NB4 (cell line): ENCODE measurements around the gene DGCR2.

Source experiments
- DNase-seq: peaks from one replicate; pipeline ENCODE4 v3.0.0; 2010; ENCODE audit warnings: low read depth
- H3K4me3 ChIP-seq: one replicate; pipeline ENCODE4 v1.5.1; 2011; ENCODE audit warnings: mild to moderate bottlenecking, low read depth, low read length, moderate library complexity
- MYC ChIP-seq: IDR thresholded peaks from 2 replicates; pipeline ENCODE4 v1.6.1; 2011; ENCODE audit warnings: low read depth, low read length
- POLR2A ChIP-seq: IDR thresholded peaks from 2 replicates; pipeline ENCODE4 v1.6.1; 2011; ENCODE audit warnings: mild to moderate bottlenecking; ENCODE audit not compliant: insufficient read length; ENCODE audit errors: extremely low read depth
- TF ChIP-seq, protein P1 (sequence below): IDR thresholded peaks from 2 replicates; pipeline ENCODE4 v1.6.1; 2011; ENCODE audit warnings: low read depth, low read length
- TF ChIP-seq, protein P2 (sequence below): IDR thresholded peaks from one replicate; pipeline ENCODE4 v1.5.1; 2012; ENCODE audit warnings: low read depth, low read length

DGCR2 gene

DNA sequence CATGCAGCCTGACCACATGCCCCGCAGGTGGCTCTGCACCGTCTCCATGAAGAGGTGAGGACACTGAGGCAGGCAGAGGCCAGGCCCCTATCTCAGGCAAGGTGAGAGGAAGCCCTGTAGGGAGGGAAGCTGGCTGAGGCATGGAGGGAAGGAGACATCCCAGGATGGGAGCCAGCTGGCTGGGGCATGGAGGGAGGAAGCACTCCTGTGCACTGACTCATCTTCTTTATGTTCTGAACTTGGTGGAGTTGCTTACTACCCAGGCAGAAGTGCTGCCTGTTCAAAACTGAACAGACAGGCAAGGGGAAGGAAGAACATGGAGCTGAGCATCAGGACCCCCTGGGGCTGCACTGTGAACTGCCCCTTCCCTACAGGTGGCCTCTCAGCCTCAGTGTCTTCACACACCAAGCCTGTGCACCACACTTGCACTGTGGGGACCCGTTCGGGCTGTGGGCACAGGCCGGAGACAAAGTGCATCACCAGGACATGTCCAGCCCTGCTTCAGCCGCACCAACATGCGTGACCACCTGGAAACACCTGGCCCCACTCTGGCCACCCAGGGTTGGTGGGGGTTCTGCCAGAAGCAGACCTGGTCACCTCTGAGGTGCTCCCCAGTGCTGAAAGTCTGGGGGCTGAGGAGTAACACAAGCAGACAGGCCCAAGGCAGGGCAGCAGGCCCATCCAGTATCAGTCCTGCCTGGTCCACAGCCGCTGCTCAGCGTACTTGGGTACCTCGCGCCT, 55.5 kb downstream of the DGCR2 start:
- DNase-seq, result no peak

GRCh38 chr22:19065929-19066328, 56.3 kb downstream of the DGCR2 start:
- H3K4me3 ChIP-seq, result no peak overlapping the region
- TF ChIP-seq, protein P1, sequence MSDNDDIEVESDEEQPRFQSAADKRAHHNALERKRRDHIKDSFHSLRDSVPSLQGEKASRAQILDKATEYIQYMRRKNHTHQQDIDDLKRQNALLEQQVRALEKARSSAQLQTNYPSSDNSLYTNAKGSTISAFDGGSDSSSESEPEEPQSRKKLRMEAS, result no peak
- TF ChIP-seq MYC (no peak), POLR2A (no peak)
- TF ChIP-seq, protein P2, sequence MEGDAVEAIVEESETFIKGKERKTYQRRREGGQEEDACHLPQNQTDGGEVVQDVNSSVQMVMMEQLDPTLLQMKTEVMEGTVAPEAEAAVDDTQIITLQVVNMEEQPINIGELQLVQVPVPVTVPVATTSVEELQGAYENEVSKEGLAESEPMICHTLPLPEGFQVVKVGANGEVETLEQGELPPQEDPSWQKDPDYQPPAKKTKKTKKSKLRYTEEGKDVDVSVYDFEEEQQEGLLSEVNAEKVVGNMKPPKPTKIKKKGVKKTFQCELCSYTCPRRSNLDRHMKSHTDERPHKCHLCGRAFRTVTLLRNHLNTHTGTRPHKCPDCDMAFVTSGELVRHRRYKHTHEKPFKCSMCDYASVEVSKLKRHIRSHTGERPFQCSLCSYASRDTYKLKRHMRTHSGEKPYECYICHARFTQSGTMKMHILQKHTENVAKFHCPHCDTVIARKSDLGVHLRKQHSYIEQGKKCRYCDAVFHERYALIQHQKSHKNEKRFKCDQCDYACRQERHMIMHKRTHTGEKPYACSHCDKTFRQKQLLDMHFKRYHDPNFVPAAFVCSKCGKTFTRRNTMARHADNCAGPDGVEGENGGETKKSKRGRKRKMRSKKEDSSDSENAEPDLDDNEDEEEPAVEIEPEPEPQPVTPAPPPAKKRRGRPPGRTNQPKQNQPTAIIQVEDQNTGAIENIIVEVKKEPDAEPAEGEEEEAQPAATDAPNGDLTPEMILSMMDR, result no peak
- DNase-seq, result no peak

More for the DNA sequence above, 55.5 kb downstream of the DGCR2 start:
- no peak overlapping the region for H3K4me3 ChIP-seq
- no peak for TF ChIP-seq MYC
- TF ChIP-seq, protein P2, result no peak

GRCh38 chr22:19065298-19065859, 56.8 kb downstream of the DGCR2 start:
- no peak for DNase-seq
- no peak for TF ChIP-seq MYC
- TF ChIP-seq, protein P1, result no peak
- no peak overlapping the region for H3K4me3 ChIP-seq

- no peak overlapping the region for H3K4me3 ChIP-seq
- no peak for DNase-seq
- TF ChIP-seq, protein P2, result no peak
- TF ChIP-seq POLR2A, result no peak
- TF ChIP-seq, protein P1, result no peak
- no peak for TF ChIP-seq MYC
Measured at GRCh38 chr22:19064354-19065054, 57.7 kb downstream of the DGCR2 start.

DNA sequence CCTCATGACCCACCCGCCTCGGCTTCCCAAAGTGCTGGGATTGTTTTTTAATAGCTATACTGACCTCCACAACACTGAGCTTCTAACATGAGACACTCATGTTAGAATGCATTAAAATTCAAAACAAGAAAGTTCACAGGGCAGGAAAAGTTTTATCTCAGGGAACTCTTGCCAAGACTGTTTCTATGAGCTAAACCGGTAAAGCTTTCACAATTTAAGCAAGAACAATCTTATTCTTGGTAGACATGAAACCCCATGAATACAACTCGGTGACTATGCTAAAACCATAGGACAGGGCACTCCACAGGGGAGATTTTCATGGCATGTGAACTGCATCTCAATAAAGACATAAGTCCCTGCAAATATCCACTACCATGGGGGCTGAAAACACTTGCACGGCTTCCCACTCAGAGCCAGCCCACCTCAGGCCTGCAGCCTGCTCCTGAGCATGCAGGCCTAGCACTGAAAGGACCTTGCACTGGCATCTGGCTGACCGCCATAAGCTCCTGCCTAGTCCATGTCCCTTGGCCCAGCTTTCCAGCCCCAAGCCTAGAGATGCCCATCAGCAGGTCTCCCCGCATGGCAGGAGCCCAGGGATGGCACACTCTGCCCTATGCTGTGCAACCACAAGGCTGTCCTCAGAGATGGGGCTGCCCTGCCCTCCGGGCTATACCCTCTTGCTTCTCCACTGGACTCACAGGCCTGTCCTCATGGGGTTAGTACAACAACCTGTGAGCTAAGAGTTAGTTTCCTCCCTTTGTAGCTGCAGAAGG, 58.4 kb downstream of the DGCR2 start:
- DNase-seq, result no peak
- H3K4me3 ChIP-seq, result no peak overlapping the region
- no peak for TF ChIP-seq MYC
- TF ChIP-seq, protein P1, result no peak
- TF ChIP-seq, protein P2, result no peak
- no peak for TF ChIP-seq POLR2A
